Measurements from ENCODE around the gene MYH9.
"Not testable (repeated sequence)": the region's sequence is repeated elsewhere in the genome, so short reads cannot be mapped to it uniquely, and the experiment has no call there.

MYH9 gene

GRCh38 chr22:36387959-36388726, at the start of gene MYH9:
Gene MYH9 (minus strand): TSS chr22:36387967. CDS start chr22:36349236, 38,731 bp downstream.
- H3K27ac ChIP-seq: peak within 1 kb of the TSS; percentile 92 to 99 (median 97)
- H3K4me3 ChIP-seq: peak within 1 kb of the TSS; percentile 78 to 95 (median 87)

GRCh38 chr22:36435516-36436415, 48.0 kb upstream of the MYH9 start:
- Histone ChIP-seq H3K4me3 (no peak overlapping the region), H3K27ac (peak overlapping the region in 11 of 21 experiments; percentile 2 to 60 (median 37))

GRCh38 chr22:36433318-36434231, 45.8 kb upstream of the MYH9 start:
- Histone ChIP-seq H3K27ac (peak overlapping the region in 7 of 21 experiments; percentile 12 to 65 (median 46)), H3K4me3 (no peak overlapping the region)

DNA sequence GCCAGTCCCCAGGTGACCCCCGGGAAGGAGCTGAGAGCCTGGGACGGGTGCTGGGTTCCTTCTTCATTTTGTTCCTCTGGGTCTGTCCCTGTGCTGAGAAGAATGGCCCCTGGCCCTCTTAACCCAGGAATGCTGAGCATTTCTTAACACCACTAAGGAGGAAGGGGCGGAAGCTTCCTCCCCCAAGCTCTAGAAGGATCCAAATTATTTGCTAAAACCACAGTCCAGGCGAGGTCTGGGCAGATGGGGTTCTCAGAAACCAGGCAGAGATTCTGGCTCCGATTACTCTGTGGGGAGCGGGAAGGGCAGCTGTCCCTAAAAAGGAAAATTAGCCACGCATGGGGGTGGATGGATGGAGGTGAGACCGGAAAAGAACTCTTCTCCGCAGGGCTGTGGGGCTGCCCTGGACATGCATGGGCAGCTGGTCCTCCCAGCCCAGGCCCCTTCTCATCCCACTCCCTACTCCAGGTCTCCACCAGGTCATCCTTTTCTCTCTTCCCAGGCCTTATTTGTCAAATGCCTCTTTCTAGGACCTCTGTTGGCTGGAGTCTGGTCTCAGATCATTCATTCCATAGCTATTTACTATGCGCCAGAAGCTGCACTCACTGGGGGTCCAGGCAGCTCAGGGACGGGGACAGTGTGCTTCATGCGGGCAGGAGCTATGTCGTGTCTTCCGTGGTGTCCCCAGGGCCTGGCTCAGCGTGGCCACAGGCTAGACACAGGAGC, 45.0 kb upstream of the MYH9 start:
- Histone ChIP-seq H3K27ac (peak overlapping the region in 8 of 21 experiments; percentile 12 to 65 (median 44)), H3K4me3 (no peak overlapping the region)

DNA sequence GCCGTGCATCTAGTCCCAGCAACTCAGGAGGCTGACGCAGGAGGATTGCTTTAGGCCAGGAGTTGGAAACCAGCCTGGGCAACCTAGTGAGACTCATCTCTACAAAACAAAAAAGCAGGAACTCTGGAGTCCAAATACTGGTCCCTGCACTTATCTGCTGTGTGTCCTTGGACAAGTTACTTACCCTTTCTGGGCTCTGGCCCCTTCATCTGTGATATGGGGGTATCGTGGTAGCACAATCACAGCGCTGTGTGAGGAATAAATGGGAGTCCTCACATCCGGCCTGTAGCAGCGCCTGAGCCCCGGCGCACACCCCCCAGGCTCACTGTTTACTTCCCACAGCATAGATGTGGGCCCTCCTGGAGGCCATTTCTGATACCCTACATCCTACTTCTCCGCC, 44.2 kb upstream of the MYH9 start:
- H3K4me3 ChIP-seq: no peak overlapping the region
- peak overlapping the region in 6 of 21 experiments; percentile 7 to 52 (median 26) for H3K27ac ChIP-seq

- H3K4me3 ChIP-seq: no peak overlapping the region
- no peak overlapping the region for H3K27ac ChIP-seq
Observed at GRCh38 chr22:36430863-36431262, 43.1 kb upstream of the MYH9 start.

- not testable (repeated sequence) for H3K4me3 ChIP-seq, H3K27ac ChIP-seq
Observed at GRCh38 chr22:36427952-36428351, 40.2 kb upstream of the MYH9 start.

- Histone ChIP-seq H3K27ac (peak overlapping the region in 7 of 21 experiments; percentile 19 to 56 (median 45)), H3K4me3 (no peak overlapping the region)
Observed at GRCh38 chr22:36425977-36426523, 38.3 kb upstream of the MYH9 start.

GRCh38 chr22:36424901-36425579, 37.3 kb upstream of the MYH9 start:
- Histone ChIP-seq H3K4me3 (no peak overlapping the region), H3K27ac (peak overlapping the region in 1 of 21 experiments; percentile 7)

DNA sequence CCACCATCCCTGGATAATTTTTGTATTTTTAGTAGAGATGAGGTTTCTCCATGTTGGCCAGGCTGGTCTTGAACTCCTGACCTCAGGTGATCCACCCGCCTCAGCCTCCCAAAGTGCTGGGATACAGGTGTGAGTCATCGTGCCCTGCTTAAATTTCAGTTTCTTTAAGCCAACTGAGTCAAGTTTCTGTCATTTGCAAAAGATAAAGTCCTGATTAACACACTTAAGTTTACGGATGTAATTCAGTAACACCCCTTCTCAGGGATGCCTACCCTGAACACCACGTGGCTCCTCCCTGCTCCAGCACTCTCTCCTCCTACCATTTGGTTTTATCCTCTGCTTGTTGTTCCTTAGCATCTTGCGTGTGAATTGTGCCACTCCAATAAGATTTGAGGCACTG, 36.7 kb upstream of the MYH9 start:
- H3K4me3 ChIP-seq: not testable (repeated sequence)
- peak overlapping the region in 2 of 21 experiments; percentile 7 to 14 for H3K27ac ChIP-seq

DNA sequence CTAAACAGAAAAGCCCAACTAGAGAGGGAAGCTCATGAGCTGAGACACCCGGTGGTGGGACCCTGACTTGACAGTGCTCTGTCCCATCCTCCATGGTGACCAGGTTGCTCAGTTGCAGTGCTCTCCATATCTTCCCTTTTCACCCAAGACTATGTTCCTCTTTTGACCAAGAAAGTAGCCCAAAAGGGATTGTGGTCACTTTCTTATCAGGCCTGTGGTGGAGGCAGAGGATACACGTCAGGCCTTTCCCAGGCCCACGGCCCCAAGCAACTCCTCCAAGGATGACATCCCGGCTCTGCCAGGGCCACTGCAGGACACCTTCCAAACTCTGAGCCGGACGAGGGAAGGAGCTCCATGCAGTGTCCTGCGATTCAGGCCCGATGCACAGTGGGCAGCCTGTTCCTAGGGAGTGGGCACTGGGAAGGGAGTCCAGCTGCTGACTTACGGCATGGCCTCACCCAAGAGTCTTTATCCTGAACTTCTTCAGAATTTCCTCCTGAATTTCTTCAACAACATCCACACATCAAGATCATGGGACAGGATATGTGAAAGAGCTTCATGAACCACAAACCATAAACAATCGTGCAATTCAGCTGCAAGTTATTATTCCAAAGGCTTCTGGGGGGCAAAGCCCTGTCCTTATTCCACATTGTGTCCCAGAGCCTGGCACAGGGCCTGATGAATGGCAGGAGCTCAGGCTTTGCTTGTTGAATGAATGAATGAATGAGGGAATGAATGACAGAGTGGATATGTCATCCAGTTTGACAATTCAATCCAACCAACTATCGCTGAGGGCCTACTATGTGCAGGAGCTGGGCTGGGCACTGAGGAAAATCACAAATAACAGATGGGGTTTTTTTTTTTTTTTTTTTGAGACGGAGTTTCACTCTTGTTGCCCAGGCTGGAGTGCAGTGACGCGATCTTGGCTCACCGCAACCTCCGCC, 36.0 kb upstream of the MYH9 start:
- Histone ChIP-seq H3K27ac (peak overlapping the region in 10 of 21 experiments; percentile 14 to 79 (median 42)), H3K4me3 (no peak overlapping the region)

GRCh38 chr22:36422287-36423014, 34.7 kb upstream of the MYH9 start:
- H3K4me3 ChIP-seq: no peak overlapping the region
- peak overlapping the region in 1 of 21 experiments; percentile 70 for H3K27ac ChIP-seq

- peak overlapping the region in 17 of 21 experiments; percentile 7 to 81 (median 59) for H3K27ac ChIP-seq
- no peak overlapping the region for H3K4me3 ChIP-seq
Observed at GRCh38 chr22:36419912-36420882, 32.4 kb upstream of the MYH9 start.

DNA sequence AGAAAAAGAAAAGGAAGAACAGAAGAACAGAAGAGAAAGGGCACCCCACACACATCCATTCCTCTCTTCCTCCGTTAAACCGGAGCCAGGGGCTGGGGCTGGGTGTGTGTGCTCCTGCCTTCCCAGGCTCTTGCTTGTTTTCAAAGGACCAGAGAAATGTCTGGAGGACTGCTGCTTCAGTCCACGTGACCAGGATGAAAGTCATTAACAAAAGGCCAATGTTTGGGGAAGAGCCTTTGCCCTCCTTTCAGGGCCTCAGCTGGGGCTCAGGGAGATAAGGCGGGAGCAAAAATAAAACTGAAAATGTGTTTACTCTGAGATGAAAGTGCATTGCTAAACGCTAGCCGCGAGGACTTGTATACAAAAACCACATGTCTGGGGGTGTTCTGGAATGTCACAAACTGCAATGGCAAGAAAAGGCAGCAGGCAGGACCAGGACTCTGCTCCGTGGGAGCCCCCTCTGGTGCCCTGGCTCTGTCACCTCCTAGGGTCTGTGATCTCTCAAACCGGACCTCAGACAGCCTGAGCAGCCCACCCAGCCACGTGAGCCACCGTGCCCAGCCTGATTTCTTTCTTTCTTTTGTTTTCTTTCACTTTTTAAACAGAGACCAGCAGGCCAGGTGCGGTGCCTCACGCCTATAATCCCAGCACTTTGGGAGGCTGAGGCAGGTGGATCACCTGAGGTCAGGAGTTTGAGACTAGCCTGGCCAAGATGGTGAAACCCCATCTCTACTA, 31.6 kb upstream of the MYH9 start:
- Histone ChIP-seq H3K27ac (peak overlapping the region in 17 of 21 experiments; percentile 13 to 81 (median 59)), H3K4me3 (no peak overlapping the region)
